ENCODE measurements around the gene IDH2.

- no peak for TF ChIP-seq CTCF (IDR thresholded peaks at IDR 0.05)
- no peak for TF ChIP-seq POLR2A (IDR thresholded peaks at IDR 0.05)
Observed at GRCh38 chr15:90060797-90061196, 41.5 kb downstream of the IDH2 start.
